Measurements from ENCODE around the gene MTX1. TPM values are rescaled to one million over a fixed set of nuclear protein-coding genes. Genes with fewer than 3 reads are reported as not detected.

MTX1 gene
- total RNA-seq, 1 experiment from 2014 or later: 58.9 TPM

GRCh38 chr1:155261852-155262673, 53.6 kb downstream of the MTX1 start, which contains the start of gene SCAMP3:
Gene SCAMP3, minus strand, starts transcription at chr1:155262360. Its CDS starts 209 bp downstream, at chr1:155262151.
- Mint-ChIP-seq H3K4me3 (ENCODE audit: low read depth, unreplicated experiment) (peak within 1 kb of the TSS; percentile 96), H3K27me3 (ENCODE audit: unreplicated experiment) (no peaks in the 10 kb centered on the region), H3K4me1 (ENCODE audit: low read depth, unreplicated experiment) (peaks cover 28% of the 10 kb centered on the region), H3K36me3 (ENCODE audit: insufficient read depth, unreplicated experiment) (peaks cover 74% of the 10 kb centered on the region), H3K9me3 (ENCODE audit: low read depth, unreplicated experiment) (no peaks in the 10 kb centered on the region), H3K27ac (ENCODE audit: unreplicated experiment) (peak within 1 kb of the TSS; percentile 97)
- DNase-seq: peak; percentile 95
- intact Hi-C loops (cut with micrococcal nuclease; ENCODE audit: unreplicated experiment): no loop called here
- TF ChIP-seq CTCF (IDR thresholded peaks at IDR 0.05; ENCODE audit: unreplicated experiment): no peak
- CTCF ChIA-PET: interaction anchor here (0.6 to 2.1 kb wide), 8 partner anchors 11 to 171 kb away, joined by 3 to 24 read pairs (median 4); no protein-coding TSS in a partner anchor
- TSS peak; percentile 42 for BruUV-seq (replicated peaks)

DNA sequence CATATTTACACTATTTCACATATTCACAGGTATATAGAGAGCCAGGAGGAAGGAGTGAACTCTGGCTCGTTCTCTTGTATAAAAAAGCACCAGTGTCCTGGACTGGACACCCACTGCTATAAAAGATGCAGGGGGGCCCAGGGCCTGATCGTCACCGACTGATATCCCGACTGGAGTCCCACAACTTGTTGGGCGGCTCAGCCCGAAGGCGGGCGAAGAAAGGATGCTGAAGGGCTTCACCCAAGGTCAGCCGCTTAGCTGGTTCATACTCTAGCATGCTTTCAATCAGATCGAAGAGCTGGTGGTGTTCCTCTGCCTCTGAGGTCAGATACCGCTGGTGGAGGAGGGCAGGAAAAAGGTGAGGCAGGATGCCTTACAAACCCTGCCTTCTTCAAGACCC, 54.6 kb downstream of the MTX1 start:
- Mint-ChIP-seq H3K4me1 (ENCODE audit: low read depth, unreplicated experiment) (peaks cover 28% of the 10 kb centered on the region), H3K27me3 (ENCODE audit: unreplicated experiment) (no peaks in the 10 kb centered on the region), H3K4me3 (ENCODE audit: low read depth, unreplicated experiment) (no peak overlapping the region), H3K9me3 (ENCODE audit: low read depth, unreplicated experiment) (no peaks in the 10 kb centered on the region), H3K36me3 (ENCODE audit: insufficient read depth, unreplicated experiment) (peaks cover 75% of the 10 kb centered on the region), H3K27ac (ENCODE audit: unreplicated experiment) (peak overlapping the region; percentile 97)
- BruUV-seq (replicated peaks): no TSS peak
- no peak for TF ChIP-seq CTCF (IDR thresholded peaks at IDR 0.05; ENCODE audit: unreplicated experiment)
- intact Hi-C loops (cut with micrococcal nuclease; ENCODE audit: unreplicated experiment): no loop called here
- no peak for DNase-seq
- CTCF ChIA-PET: no interaction called here

Other genes with a start within 250 kb of the MTX1 start
- gene PYGO2, start 246.9 kb upstream of the MTX1 start, total RNA-seq (2022): 43.6 and 45.6 TPM in 2 replicates
- 73.5 and 77.5 TPM in 2 replicates for gene SHC1, start 237.9 kb upstream of the MTX1 start, total RNA-seq (2022)
- 182 and 230 TPM in 2 replicates for gene CKS1B, start 234.0 kb upstream of the MTX1 start, total RNA-seq (2022)
- gene FLAD1, start 225.4 kb upstream of the MTX1 start, total RNA-seq (2022): 74.3 and 75.1 TPM in 2 replicates
- gene LENEP, start 215.1 kb upstream of the MTX1 start, total RNA-seq (2022): 1.1 and 1.5 TPM in 2 replicates
- gene ZBTB7B, start 205.9 kb upstream of the MTX1 start, total RNA-seq (2022): 64.7 and 64.9 TPM in 2 replicates
- gene DCST2, start 174.9 kb upstream of the MTX1 start, total RNA-seq (2022): 1.4 and 1.5 TPM in 2 replicates
- 0.17 TPM in 1 of 2 replicates, not detected in the other for gene DCST1, start 174.9 kb upstream of the MTX1 start, total RNA-seq (2022)
- gene ADAM15, start 157.4 kb upstream of the MTX1 start, total RNA-seq (2022): 99.1 and 103 TPM in 2 replicates
- 12.6 and 13.9 TPM in 2 replicates for gene EFNA4, start 145.0 kb upstream of the MTX1 start, total RNA-seq (2022)
- gene EFNA3, start 129.9 kb upstream of the MTX1 start, total RNA-seq (2022): 1.7 and 3.4 TPM in 2 replicates
- gene EFNA1, start 80.8 kb upstream of the MTX1 start, total RNA-seq (2022): 33.7 and 41.7 TPM in 2 replicates
- 68.5 and 72.0 TPM in 2 replicates for gene SLC50A1, start 72.8 kb upstream of the MTX1 start, total RNA-seq (2022)
- 38.7 and 41.1 TPM in 2 replicates for gene DPM3, start 68.2 kb upstream of the MTX1 start, total RNA-seq (2022)
- gene KRTCAP2, start 35.4 kb upstream of the MTX1 start, total RNA-seq (2022): 236 TPM in 2 replicates
- gene TRIM46, start 34.8 kb upstream of the MTX1 start, total RNA-seq (2022): 1.1 and 1.8 TPM in 2 replicates
- gene THBS3, start 798 bp upstream of the MTX1 start, total RNA-seq (2022): 36.8 and 41.9 TPM in 2 replicates
- 25.2 and 25.9 TPM in 2 replicates for gene ENTREP3, start 46.8 kb downstream of the MTX1 start, total RNA-seq (2022)
- gene SCAMP3, start 53.7 kb downstream of the MTX1 start, total RNA-seq (2022): 85.1 and 104 TPM in 2 replicates
- 78.5 and 79.4 TPM in 2 replicates for gene CLK2, start 64.8 kb downstream of the MTX1 start, total RNA-seq (2022)
- 11.8 and 19.6 TPM in 2 replicates for gene HCN3, start 68.8 kb downstream of the MTX1 start, total RNA-seq (2022)
- gene PKLR, start 92.7 kb downstream of the MTX1 start, total RNA-seq (2022): not detected in 2 replicates
- gene FDPS, start 100.2 kb downstream of the MTX1 start, total RNA-seq (2022): 329 and 410 TPM in 2 replicates
- 48.4 and 49.0 TPM in 2 replicates for gene RUSC1, start 112.2 kb downstream of the MTX1 start, total RNA-seq (2022)

Measured in Calu3 (cell line).